ENCODE data around the gene NR3C2. TPM values are rescaled to one million over a fixed set of nuclear protein-coding genes. Genes with fewer than 3 reads are reported as not detected.

Gene NR3C2
- total RNA-seq, 1 experiment from 2014 or later, result 2.7 TPM

- TF ChIP-seq REST (IDR thresholded peaks at IDR 0.05; ENCODE audit: low read depth) (no peak), CBX3 (IDR thresholded peaks at IDR 0.05; ENCODE audit: low read depth) (no peak), ATF3 (IDR thresholded peaks at IDR 0.05) (no peak), EZH2 (IDR thresholded peaks at IDR 0.05) (no peak), CEBPB (IDR thresholded peaks at IDR 0.05; ENCODE audit: low read depth) (no peak), EGR1 (IDR thresholded peaks at IDR 0.05; ENCODE audit: low read depth) (no peak), ELF1 (IDR thresholded peaks at IDR 0.05; ENCODE audit: borderline replicate concordance, low read depth) (no peak)
These were observed 412.4 kb downstream of the NR3C2 start (continued) for GRCh38 chr4:148029781-148030180.
